AG04450 (cell line): ENCODE data around the gene PARD3B. TPM values are rescaled to one million over a fixed set of nuclear protein-coding genes. Genes with fewer than 3 reads are reported as not detected.

Experiments used
- CTCF ChIA-PET: fragments of 300-600, 350-600 bp; formaldehyde crosslinking; extraction: SDS; loops from one replicate; lab custom pipeline; 2022; ENCODE audit warnings: antibody characterized with exemption, inconsistent platforms; lab: Charles Lee
- POLR2A ChIA-PET: fragments of 350-600 bp; formaldehyde crosslinking; extraction: SDS; loops from one replicate; lab custom pipeline; 2021; ENCODE audit warnings: antibody characterized with exemption, inconsistent platforms; lab: Yijun Ruan, JAX
- DNase-seq: peaks from one replicate; pipeline ENCODE4 v3.0.0-alpha.2; 2011; ENCODE audit warnings: low read depth, low spot score
- H3K27ac ChIP-seq: one replicate; pipeline ENCODE4 v1.5.1; 2012; ENCODE audit warnings: low read depth, low read length, control low read depth
- H3K27me3 ChIP-seq: one replicate; pipeline ENCODE4 v1.6.0; 2012; ENCODE audit warnings: low read length; ENCODE audit not compliant: control insufficient read depth, insufficient read depth
- H3K4me3 ChIP-seq: 2 replicates; pipeline ENCODE4 v1.5.1; 2011; ENCODE audit warnings: mild to moderate bottlenecking, low read depth, low read length, control low read depth
- H3K9me3 ChIP-seq: 2 replicates; pipeline ENCODE4 v1.5.1; 2012; ENCODE audit warnings: low read length; ENCODE audit not compliant: control insufficient read depth, insufficient read depth
- polyA plus RNA-seq: library from polyadenylated mRNA; depleted of rRNA; stranded (reverse); fragments of >200 nt; gene quantifications from 2 replicates; pipeline ENCODE4 v1.2.3, GENCODE V29; 2011
- TF ChIP-seq, protein P1 (sequence below): IDR thresholded peaks from 2 replicates; pipeline ENCODE4 v1.5.1; 2011; ENCODE audit warnings: low read depth, low read length, control low read depth, inconsistent platforms

The PARD3B gene
- polyA plus RNA-seq, 1 experiment = 8.5 TPM

DNA sequence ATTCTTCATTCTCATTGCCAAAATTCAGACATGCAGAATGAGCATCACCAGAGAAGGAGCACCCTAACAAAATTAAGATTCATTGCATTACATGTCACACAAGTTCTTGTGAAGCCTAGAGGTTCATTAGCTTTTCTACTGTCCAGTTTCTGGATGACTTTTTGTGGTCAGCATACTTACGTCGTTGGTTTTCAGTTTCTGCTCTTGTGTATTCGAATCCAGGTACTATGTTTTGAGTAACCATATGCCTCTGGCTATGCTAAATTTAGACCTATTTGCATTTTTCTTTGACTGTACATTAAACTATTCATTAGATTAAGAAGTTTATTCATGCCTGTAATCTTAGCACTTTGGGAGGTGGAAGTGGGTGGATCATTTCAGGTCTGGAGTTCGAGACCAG, 251.3 kb downstream of the PARD3B start:
- Histone ChIP-seq H3K27ac (no peak overlapping the region), H3K27me3 (no peaks in the 10 kb centered on the region), H3K9me3 (no peaks in the 10 kb centered on the region), H3K4me3 (no peak overlapping the region)
- POLR2A ChIA-PET = no interaction called here
- TF ChIP-seq, protein P1, sequence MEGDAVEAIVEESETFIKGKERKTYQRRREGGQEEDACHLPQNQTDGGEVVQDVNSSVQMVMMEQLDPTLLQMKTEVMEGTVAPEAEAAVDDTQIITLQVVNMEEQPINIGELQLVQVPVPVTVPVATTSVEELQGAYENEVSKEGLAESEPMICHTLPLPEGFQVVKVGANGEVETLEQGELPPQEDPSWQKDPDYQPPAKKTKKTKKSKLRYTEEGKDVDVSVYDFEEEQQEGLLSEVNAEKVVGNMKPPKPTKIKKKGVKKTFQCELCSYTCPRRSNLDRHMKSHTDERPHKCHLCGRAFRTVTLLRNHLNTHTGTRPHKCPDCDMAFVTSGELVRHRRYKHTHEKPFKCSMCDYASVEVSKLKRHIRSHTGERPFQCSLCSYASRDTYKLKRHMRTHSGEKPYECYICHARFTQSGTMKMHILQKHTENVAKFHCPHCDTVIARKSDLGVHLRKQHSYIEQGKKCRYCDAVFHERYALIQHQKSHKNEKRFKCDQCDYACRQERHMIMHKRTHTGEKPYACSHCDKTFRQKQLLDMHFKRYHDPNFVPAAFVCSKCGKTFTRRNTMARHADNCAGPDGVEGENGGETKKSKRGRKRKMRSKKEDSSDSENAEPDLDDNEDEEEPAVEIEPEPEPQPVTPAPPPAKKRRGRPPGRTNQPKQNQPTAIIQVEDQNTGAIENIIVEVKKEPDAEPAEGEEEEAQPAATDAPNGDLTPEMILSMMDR = no peak
- CTCF ChIA-PET = no interaction called here
- no peak for DNase-seq

DNA sequence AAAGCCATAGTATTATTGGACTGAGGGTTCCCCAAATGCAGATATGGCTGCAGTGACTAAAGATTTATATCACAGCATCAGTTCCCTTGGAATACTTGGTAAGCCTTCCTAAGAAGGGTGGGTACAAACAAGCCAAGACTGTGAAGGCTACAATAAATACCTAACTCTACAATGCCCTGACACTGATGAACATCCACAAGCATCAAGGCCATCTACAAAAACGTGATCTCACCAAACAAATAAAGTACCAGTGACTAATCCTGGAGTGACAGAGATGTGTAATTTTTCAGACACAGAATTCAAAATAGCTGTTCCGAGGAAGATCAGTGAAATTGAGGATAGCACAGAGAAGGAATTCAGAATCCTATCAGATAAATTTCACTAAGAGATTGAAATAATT, 254.5 kb downstream of the PARD3B start:
- Histone ChIP-seq H3K9me3 (no peaks in the 10 kb centered on the region), H3K27me3 (no peaks in the 10 kb centered on the region), H3K27ac (no peak overlapping the region), H3K4me3 (no peak overlapping the region)
- no peak for DNase-seq
- TF ChIP-seq, protein P1 = no peak
- CTCF ChIA-PET = no interaction called here
- POLR2A ChIA-PET = no interaction called here

DNA sequence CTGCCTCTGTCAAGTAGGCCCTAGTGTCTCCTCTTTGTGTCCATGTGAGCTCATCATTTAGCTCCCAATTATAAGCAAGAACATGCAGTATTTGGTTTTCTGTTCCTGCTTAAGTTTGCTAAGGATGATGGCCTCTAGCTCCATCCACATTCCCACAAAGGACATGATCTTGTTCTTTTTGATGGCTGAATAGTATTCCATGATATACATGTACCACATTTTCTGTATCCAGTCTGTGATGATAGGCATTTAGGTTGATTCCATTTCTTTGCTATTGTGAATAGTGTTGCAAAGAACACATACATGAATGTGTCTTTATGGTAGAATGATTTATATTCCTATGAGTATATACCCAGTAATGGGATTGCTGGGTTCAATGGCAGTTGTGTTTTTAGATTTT, 263.2 kb downstream of the PARD3B start:
- no peak overlapping the region for H3K4me3 ChIP-seq
- ChIA-PET CTCF (no interaction called here), POLR2A (no interaction called here)
- no peak for DNase-seq
- H3K9me3 ChIP-seq = no peaks in the 10 kb centered on the region
- H3K27ac ChIP-seq = no peak overlapping the region
- no peaks in the 10 kb centered on the region for H3K27me3 ChIP-seq
- TF ChIP-seq, protein P1 = no peak

DNA sequence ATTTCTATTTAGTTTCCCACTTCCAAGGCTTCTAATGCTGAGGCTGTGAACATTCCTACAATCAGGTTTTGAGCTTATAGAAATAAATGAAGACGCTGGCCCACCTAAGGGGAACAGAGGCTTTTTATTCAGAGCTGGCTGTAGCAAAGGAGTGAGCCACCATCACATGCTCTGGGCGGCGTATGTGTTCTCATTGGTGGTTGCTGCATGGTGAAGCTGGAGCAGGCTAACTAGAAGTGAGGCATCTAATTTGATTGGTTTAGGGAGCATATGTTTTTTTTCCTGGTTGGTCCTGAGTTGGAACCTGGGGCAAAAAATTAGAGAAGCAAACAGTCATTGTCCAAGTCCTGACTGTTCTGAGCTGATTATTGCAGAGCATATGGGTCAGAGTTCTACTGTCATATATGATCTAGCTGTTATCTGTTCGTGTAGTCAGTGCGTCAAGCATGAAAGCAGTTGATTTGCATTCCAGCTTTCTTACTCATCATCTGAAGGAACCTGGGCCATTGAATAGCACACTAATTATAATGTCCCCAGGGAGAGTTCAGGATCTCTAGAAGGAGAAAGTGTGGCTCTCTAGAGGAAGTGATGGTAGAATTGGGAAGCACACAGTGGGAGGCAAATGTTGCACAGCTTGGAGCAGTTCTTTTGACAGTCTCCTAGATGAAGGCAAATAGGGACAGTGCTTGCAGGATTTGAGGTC, 279.6 kb downstream of the PARD3B start:
- Histone ChIP-seq H3K9me3 (no peaks in the 10 kb centered on the region), H3K27me3 (no peaks in the 10 kb centered on the region), H3K4me3 (no peak overlapping the region), H3K27ac (no peak overlapping the region)
- DNase-seq = no peak
- TF ChIP-seq, protein P1 = no peak
- POLR2A ChIA-PET = interaction anchor here (1.2 kb wide), 1 partner anchor 18 kb away, joined by 3 read pairs; no protein-coding TSS in a partner anchor
- CTCF ChIA-PET = no interaction called here

DNA sequence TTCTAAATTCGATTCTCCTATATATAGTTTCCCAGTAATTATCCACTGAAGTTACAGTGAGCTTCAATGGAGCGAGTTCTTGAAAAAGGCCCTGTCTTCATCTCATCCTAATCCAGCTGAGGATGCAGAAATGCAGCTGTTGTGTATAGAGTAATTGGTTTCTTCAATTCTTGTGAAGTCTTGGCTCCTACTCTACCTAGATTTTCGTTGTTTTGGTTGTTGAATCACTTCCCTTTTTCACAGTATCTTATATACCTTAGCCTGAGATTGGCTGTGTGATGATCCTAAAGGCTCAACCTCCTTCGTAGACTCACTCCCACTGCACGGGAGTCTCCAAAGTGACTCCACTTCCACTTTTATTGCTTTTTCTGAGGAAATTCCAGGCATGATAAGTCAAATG, 280.4 kb downstream of the PARD3B start:
- TF ChIP-seq, protein P1 = no peak
- POLR2A ChIA-PET = no interaction called here
- H3K27ac ChIP-seq = no peak overlapping the region
- DNase-seq = no peak
- no peaks in the 10 kb centered on the region for H3K27me3 ChIP-seq
- no peak overlapping the region for H3K4me3 ChIP-seq
- no peaks in the 10 kb centered on the region for H3K9me3 ChIP-seq
- CTCF ChIA-PET = interaction anchor here (1.0 kb wide), 1 partner anchor 129 kb away, joined by 3 read pairs; no protein-coding TSS in a partner anchor
